Endodermal cell (in vitro differentiated cells): ENCODE results near the gene MASP1. TPM values are rescaled to one million over a fixed set of nuclear protein-coding genes. Genes with fewer than 3 reads are reported as not detected.

Source experiments
- DNase-seq: peaks from one replicate; pipeline ENCODE4 v3.0.0-alpha.2; 2017
- H3K27ac ChIP-seq: 2 replicates; pipeline ENCODE4 v1.5.1; 2013; ENCODE audit warnings: mild to moderate bottlenecking, low read depth, low read length, moderate library complexity
- H3K27me3 ChIP-seq: 2 replicates; pipeline ENCODE4 v1.6.1; 2013; ENCODE audit warnings: mild to moderate bottlenecking, low read length, moderate library complexity; ENCODE audit not compliant: insufficient read depth, control insufficient read depth, poor library complexity, severe bottlenecking
- H3K36me3 ChIP-seq: 2 replicates; pipeline ENCODE4 v1.7.0; 2013; ENCODE audit warnings: mild to moderate bottlenecking, low read length, moderate library complexity; ENCODE audit not compliant: control insufficient read depth, insufficient read depth
- H3K4me1 ChIP-seq: one replicate; pipeline ENCODE4 v1.7.0; 2013; ENCODE audit warnings: low read length; ENCODE audit not compliant: control insufficient read depth, insufficient read depth
- H3K4me3 ChIP-seq: 2 replicates; pipeline ENCODE4 v1.5.1; 2013; ENCODE audit warnings: mild to moderate bottlenecking, low read length, moderate library complexity
- H3K9ac ChIP-seq: 2 replicates; pipeline ENCODE4 v1.6.1; 2013; ENCODE audit warnings: mild to moderate bottlenecking, low read length, moderate library complexity; ENCODE audit not compliant: poor library complexity, severe bottlenecking; ENCODE audit errors: extremely low read depth
- H3K9me3 ChIP-seq: 2 replicates; pipeline ENCODE4 v1.6.1; 2013; ENCODE audit warnings: mild to moderate bottlenecking, low read length, moderate library complexity; ENCODE audit not compliant: control insufficient read depth
- H3K27ac Mint-ChIP-seq: 2 replicates; pipeline ENCODE4 v1.8.0; 2020; ENCODE audit warnings: mixed read lengths
- H3K27me3 Mint-ChIP-seq: 2 replicates; pipeline ENCODE4 v1.8.0; 2021; ENCODE audit warnings: mild to moderate bottlenecking, mixed read lengths; ENCODE audit not compliant: insufficient read depth
- H3K36me3 Mint-ChIP-seq: 2 replicates; pipeline ENCODE4 v1.8.0; 2020; ENCODE audit warnings: low read depth, mixed read lengths
- H3K4me1 Mint-ChIP-seq: 2 replicates; pipeline ENCODE4 v1.8.0; 2020; ENCODE audit warnings: mixed read lengths
- H3K4me3 Mint-ChIP-seq: 2 replicates; pipeline ENCODE4 v1.8.0; 2020; ENCODE audit warnings: mild to moderate bottlenecking, moderate library complexity, mixed read lengths
- H3K9me3 Mint-ChIP-seq: 2 replicates; pipeline ENCODE4 v1.8.0; 2020; ENCODE audit warnings: mild to moderate bottlenecking, mixed read lengths
- WGBS, 2 experiments: methylation state at CpG; one replicate each; pipeline versions ENCODE4 v1.1.5 to v1.1.7; 2013; ENCODE audit warnings: missing lambda C conversion rate in 2 of 2, mixed read lengths in 1 of 2; ENCODE audit not compliant: insufficient coverage in 1 of 2, insufficient read length in 1 of 2; 5-methylcytosine and 5-hydroxymethylcytosine counted together
- total RNA-seq, 2 donors: library from RNA; stranded (reverse); fragmentation: NEBNext Ultra II Directional in 1 of 2; extraction: Animal tissue kit (Norgen Biotek cat#: 25700) in 1 of 2; gene quantifications; 2 replicates in 1 of 2; 3 replicates in 1 of 2; pipeline ENCODE4 v1.2.1, GENCODE V29; 2021
- TF ChIP-seq, protein P1 (sequence below): fragments of 200-600 bp; sonication (generic); conservative IDR thresholded peaks from 2 replicates; pipeline ENCODE4 v1.5.0; 2021; ENCODE audit warnings: antibody characterized with exemption, mild to moderate bottlenecking

Gene MASP1
- total RNA-seq, 2 donors from 2014 or later, result 0.09 to 0.57 TPM

DNA sequence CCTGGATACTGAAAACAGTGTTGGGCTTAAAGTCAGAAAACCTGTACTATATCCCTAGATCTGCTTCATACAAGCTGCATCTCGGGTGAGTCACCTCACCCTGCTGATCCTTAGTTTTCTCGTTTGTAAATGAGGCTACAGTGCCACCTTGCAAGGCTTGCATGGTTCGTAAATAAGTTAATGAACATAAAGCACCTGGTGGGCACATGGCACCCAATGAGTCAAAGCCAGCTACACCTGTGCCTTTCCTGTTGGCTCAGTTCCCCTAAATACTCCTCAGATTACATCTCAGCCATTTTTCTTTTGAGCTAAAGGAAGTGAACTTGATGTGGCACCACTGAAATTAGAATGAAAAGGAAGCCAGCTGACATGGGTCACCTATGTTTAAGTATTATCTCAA, 67.7 kb downstream of the MASP1 start:
- WGBS, 2 experiments, result 84 to 89% methylated on average over 3 of the region's 3 CpGs
- peaks cover 6% of the 10 kb centered on the region for H3K27me3 Mint-ChIP-seq
- Histone ChIP-seq H3K4me3 (no peak overlapping the region), H3K27me3 (no peaks in the 10 kb centered on the region), H3K9ac (no peak overlapping the region), H3K9me3 (no peaks in the 10 kb centered on the region), H3K36me3 (no peaks in the 10 kb centered on the region), H3K27ac (no peak overlapping the region), H3K4me1 (no peaks in the 10 kb centered on the region)
- no peak for DNase-seq
- no peaks in the 10 kb centered on the region for H3K36me3 Mint-ChIP-seq
- no peaks in the 10 kb centered on the region for H3K4me1 Mint-ChIP-seq
- H3K4me3 Mint-ChIP-seq, result no peak overlapping the region
- no peak overlapping the region for H3K27ac Mint-ChIP-seq
- TF ChIP-seq, protein P1, sequence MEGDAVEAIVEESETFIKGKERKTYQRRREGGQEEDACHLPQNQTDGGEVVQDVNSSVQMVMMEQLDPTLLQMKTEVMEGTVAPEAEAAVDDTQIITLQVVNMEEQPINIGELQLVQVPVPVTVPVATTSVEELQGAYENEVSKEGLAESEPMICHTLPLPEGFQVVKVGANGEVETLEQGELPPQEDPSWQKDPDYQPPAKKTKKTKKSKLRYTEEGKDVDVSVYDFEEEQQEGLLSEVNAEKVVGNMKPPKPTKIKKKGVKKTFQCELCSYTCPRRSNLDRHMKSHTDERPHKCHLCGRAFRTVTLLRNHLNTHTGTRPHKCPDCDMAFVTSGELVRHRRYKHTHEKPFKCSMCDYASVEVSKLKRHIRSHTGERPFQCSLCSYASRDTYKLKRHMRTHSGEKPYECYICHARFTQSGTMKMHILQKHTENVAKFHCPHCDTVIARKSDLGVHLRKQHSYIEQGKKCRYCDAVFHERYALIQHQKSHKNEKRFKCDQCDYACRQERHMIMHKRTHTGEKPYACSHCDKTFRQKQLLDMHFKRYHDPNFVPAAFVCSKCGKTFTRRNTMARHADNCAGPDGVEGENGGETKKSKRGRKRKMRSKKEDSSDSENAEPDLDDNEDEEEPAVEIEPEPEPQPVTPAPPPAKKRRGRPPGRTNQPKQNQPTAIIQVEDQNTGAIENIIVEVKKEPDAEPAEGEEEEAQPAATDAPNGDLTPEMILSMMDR, result no peak
- no peaks in the 10 kb centered on the region for H3K9me3 Mint-ChIP-seq

DNA sequence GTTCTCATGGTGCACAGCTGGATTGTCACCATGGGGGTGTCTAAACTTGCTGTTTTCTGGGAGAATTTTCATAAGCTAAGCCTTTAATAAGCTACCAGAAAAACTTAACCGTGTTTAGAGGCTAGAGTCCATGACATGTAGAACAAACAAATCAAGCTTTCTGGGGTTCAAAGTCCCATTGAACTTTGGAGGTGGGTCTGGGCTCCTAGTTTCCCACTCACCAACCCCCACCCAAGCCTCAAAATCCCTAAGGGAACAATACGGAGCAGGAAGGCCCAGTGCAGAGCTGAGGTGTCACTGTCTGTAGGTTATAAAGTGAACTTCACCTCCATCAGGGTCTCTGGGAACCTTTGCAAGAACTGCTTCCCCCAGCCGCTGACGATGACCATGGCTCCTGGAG, 68.7 kb downstream of the MASP1 start:
- H3K4me1 ChIP-seq, result no peaks in the 10 kb centered on the region
- H3K27ac ChIP-seq, result no peak overlapping the region
- Mint-ChIP-seq H3K36me3 (no peaks in the 10 kb centered on the region), H3K9me3 (no peaks in the 10 kb centered on the region), H3K27ac (no peak overlapping the region), H3K27me3 (peaks cover 5% of the 10 kb centered on the region), H3K4me1 (no peaks in the 10 kb centered on the region), H3K4me3 (no peak overlapping the region)
- H3K36me3 ChIP-seq, result no peaks in the 10 kb centered on the region
- no peaks in the 10 kb centered on the region for H3K9me3 ChIP-seq
- TF ChIP-seq, protein P1, result no peak
- no peak overlapping the region for H3K9ac ChIP-seq
- 83 to 91% methylated on average over 1 to 4 of the region's 4 CpGs for WGBS, 2 experiments
- no peak for DNase-seq
- H3K4me3 ChIP-seq, result no peak overlapping the region
- H3K27me3 ChIP-seq, result no peaks in the 10 kb centered on the region

DNA sequence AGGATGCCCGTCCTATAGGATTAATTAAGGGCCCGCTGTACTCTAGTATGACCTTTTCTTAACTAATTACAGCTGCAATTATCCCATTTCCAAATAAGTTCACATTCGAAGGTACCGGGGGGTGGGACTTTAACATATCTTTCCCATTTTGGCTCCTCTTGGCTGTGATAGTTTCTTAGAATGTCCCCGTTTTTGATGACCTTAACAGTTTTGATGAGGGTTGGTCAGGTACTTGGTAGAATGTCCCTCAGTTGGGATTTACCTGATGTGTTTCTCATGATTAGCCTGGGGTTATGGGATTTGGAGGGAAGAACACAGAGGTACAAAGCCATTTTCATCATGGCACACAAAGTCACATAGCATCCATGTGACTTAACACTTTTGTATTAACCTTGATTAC, 76.1 kb downstream of the MASP1 start:
- no peaks in the 10 kb centered on the region for H3K36me3 Mint-ChIP-seq
- TF ChIP-seq, protein P1, result no peak

More for the DNA sequence above, 76.1 kb downstream of the MASP1 start:
- Histone ChIP-seq H3K4me1 (peaks cover 4% of the 10 kb centered on the region), H3K27ac (no peak overlapping the region), H3K9me3 (no peaks in the 10 kb centered on the region), H3K4me3 (no peak overlapping the region), H3K36me3 (no peaks in the 10 kb centered on the region), H3K27me3 (no peaks in the 10 kb centered on the region), H3K9ac (no peak overlapping the region)
- H3K27ac Mint-ChIP-seq, result no peak overlapping the region
- no peaks in the 10 kb centered on the region for H3K9me3 Mint-ChIP-seq
- H3K4me1 Mint-ChIP-seq, result peaks cover 20% of the 10 kb centered on the region
- no peak for DNase-seq
- 93% methylated on average over 3 to 5 of the region's 5 CpGs for WGBS, 2 experiments
- peaks cover 2% of the 10 kb centered on the region for H3K27me3 Mint-ChIP-seq
- H3K4me3 Mint-ChIP-seq, result no peak overlapping the region
